Stomach smooth muscle (tissue), 2 donors: Measurements from ENCODE around the gene KCNC4.

Experiments used
- H3K27ac ChIP-seq: one replicate; pipeline ENCODE4 v1.7.0; 2013; ENCODE audit warnings: mild to moderate bottlenecking, low read length, inconsistent platforms
- H3K27me3 ChIP-seq, 2 donors: one replicate each; pipeline ENCODE4 v1.7.0; 2013; ENCODE audit warnings: low read length in 2 of 2; ENCODE audit not compliant: insufficient read depth in 2 of 2, control insufficient read depth in 1 of 2
- H3K36me3 ChIP-seq, 2 donors: one replicate each; pipeline ENCODE4 v1.7.0; 2013; ENCODE audit warnings: low read length in 2 of 2; ENCODE audit not compliant: control insufficient read depth in 2 of 2, insufficient read depth in 2 of 2
- H3K4me1 ChIP-seq: one replicate; pipeline ENCODE4 v1.7.0; 2013; ENCODE audit warnings: low read length; ENCODE audit not compliant: control insufficient read depth, insufficient read depth
- H3K4me3 ChIP-seq, 2 donors: one replicate each; pipeline ENCODE4 v1.7.0; 2013; ENCODE audit warnings: low read length in 2 of 2
- H3K9ac ChIP-seq, 2 donors: one replicate each; pipeline ENCODE4 v1.7.0; 2013; ENCODE audit warnings: low read length in 2 of 2, mild to moderate bottlenecking in 1 of 2
- H3K9me3 ChIP-seq, 2 donors: one replicate each; pipeline ENCODE4 v1.7.0; 2013; ENCODE audit warnings: low read length in 2 of 2; ENCODE audit not compliant: control insufficient read depth in 2 of 2
- donor health status: healthy.
- donor health status: Pancreatic carcinoma.

KCNC4 gene

DNA sequence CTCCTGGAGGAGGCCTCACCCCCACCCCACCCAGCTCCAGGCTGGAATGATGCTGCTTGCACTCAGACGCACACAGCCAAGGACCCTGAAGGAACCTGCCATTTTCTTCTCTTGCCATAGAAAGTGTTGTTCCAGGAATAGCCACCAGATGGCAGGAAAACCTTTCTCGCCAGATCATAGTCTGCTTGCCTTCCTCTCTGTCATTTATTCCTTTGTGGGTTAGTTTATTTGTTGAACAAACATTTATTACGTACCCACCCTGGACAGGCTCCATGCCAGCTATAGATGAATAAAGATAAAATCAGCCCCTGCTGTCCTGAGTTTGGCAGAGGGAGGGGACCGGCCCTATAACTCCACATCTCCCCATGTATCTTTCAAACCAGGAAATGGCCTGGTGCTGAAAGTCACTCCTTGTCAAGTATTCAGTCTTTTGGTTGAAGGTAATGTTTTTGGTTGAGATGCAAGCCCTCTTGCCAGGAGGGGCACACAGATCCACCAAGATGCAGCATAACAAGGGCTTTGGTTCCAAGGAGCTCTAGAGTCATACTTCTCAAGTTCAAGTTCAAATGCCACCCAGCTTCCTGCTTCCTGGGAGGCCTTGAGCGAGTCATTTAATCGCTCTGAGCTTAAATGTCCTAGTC, 7.0 kb upstream of the KCNC4 start:
- Histone ChIP-seq H3K4me1 (no peaks in the 10 kb centered on the region), H3K27me3 (no peaks in the 10 kb centered on the region), H3K36me3 (no peaks in the 10 kb centered on the region), H3K9ac (peak overlapping the region in 1 of 2 donors; percentile 21), H3K4me3 (no peak overlapping the region), H3K9me3 (no peaks in the 10 kb centered on the region), H3K27ac (no peak overlapping the region)

DNA sequence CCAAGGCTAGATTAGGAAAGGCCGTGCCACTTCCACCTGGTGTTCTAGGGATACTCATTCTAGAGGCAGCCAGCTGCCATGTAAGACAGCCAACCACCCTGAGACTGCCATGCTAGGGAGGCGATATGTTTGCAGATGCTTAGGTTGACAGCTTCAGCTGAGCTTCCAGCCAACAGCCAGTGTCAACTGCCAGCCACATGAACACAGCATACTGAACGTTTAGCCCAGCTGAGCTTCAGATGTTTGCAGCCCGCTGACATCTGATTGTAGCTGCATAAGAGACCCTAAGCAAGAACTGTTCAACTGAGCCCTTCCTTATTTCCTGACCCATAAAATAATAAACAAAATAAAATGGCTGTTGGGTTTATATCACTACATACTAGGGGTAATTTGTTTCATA, 5.0 kb upstream of the KCNC4 start:
- Histone ChIP-seq H3K4me3 (no peak overlapping the region), H3K9ac (no peak overlapping the region), H3K4me1 (peaks cover 6% of the 10 kb centered on the region), H3K36me3 (no peaks in the 10 kb centered on the region), H3K27me3 (no peaks in the 10 kb centered on the region), H3K9me3 (no peaks in the 10 kb centered on the region), H3K27ac (no peak overlapping the region)

DNA sequence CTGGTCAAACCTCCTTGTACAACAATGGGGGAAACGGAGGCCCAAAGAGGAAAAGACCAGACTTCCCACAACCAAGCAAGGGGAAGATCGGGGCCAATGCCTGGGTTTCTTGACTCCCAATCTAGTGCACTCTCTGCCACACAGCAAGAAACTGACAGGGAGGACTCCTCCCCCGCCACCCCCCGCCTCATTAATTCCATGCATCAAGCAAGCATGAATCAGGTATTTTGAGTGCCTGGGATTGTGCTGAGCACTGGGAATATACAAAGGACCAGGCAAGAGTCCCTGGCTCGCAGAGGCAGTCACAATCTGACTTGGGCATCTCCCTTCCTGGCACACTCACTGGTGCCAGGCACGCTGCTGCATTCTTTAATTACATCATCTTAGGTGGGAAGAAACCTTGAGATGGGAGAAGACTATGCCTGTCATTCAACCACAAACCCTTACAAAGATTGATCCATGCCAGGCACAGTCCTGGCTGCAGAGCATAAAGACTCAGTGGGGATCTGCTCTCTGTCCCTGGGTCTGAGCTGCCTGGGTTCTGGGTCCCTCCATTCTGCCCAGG, 4.4 kb upstream of the KCNC4 start:
- no peaks in the 10 kb centered on the region for H3K27me3 ChIP-seq
- H3K36me3 ChIP-seq = no peaks in the 10 kb centered on the region
- no peak overlapping the region for H3K4me3 ChIP-seq
- no peak overlapping the region for H3K9ac ChIP-seq
- H3K27ac ChIP-seq = no peak overlapping the region
- no peaks in the 10 kb centered on the region for H3K9me3 ChIP-seq
- H3K4me1 ChIP-seq = peaks cover 7% of the 10 kb centered on the region

DNA sequence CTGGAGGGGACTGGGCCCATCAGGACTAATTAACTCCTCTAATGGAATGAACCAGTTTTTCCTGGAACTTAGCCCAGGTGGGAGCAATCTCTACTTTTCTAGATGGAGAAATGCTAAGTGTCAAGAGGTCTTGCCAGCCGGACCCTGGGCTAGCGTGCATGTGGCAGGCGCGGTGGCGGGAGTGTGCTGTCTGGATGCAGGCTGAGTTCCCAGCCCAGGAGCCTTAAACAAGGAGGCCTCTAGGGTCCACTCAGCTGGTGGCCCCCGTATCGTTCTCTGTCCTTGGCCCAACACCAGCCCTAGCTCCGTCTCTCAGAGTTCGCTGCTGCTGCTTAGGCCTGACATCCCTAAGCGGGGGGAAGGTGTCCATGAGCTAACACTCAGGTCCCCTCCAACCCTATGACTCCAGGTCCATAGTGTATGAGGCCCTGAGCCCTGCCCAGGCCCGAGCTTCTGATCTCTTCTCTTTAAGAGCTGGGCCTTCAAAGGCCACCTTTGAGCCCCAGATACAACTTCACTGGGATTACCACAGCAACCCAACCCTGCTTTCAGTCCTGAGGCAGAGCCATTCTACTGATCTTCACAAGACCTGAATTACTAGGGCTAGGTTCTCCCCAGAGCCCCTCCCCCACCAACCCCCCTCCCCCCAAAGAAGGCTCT, 3.7 kb upstream of the KCNC4 start:
- no peak overlapping the region for H3K9ac ChIP-seq
- no peaks in the 10 kb centered on the region for H3K36me3 ChIP-seq
- H3K9me3 ChIP-seq = no peaks in the 10 kb centered on the region
- H3K4me1 ChIP-seq = peaks cover 14% of the 10 kb centered on the region
- H3K4me3 ChIP-seq = no peak overlapping the region
- no peak overlapping the region for H3K27ac ChIP-seq
- peaks cover 0 to 1% of the 10 kb centered on the region in 2 donors for H3K27me3 ChIP-seq

DNA sequence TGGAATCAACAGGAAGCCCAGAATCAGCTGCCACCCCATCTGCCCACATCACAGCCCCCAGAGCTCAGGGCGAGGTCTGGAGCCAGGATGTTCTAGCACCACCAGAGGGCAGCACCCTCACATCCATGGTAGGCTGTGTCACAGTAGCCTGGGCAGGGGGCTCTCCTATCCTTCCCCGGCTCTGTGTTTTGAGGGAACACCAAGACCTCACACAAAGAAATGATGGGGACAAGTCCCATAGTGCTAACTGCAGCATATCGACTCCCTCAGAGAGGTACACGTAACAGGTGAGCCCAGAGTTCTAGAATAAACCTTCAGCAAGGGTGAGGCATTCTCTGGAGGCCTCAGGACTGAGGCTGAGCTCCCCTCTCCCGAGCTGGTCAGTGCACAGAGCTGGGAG, 2.3 kb upstream of the KCNC4 start:
- no peak overlapping the region for H3K27ac ChIP-seq
- no peaks in the 10 kb centered on the region for H3K36me3 ChIP-seq
- peaks cover 0 to 7% of the 10 kb centered on the region in 2 donors for H3K27me3 ChIP-seq
- peaks cover 28% of the 10 kb centered on the region for H3K4me1 ChIP-seq
- no peak overlapping the region for H3K9ac ChIP-seq
- H3K4me3 ChIP-seq = no peak overlapping the region
- H3K9me3 ChIP-seq = no peaks in the 10 kb centered on the region

DNA sequence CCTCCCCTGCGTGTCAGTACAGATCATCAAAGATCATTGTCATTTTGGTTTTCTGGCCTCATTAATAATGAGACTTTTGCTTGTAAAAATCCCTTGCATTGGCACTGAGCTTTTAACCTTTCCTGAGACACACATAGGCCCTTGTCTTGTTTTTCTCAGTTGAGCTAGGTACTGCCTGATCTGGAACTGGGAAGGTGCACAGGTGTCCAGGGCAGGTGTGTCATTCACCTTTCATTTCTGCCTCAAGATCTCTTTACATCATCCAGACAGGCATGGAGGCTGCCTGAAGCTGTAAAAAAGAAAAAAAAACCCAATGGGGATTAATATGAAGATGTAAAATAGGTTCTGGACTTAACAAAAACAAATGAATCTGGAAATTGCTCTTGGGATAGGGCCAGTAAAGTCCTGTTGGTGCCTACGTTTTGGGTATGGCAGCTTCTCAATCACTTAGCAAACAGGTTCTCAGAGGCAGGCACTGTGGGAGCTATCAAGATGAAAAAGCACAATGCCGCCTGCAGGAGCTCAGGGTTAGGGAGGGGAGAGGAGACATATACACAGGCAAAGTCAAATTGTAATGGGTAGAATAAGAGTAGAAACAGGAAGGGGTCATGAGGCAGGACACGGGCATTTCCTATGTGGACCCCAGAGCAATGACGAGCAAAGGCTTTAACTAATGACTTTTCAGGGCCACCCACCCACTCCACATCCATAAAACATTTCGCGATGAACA, 1.0 kb upstream of the KCNC4 start:
- no peaks in the 10 kb centered on the region for H3K9me3 ChIP-seq
- no peaks in the 10 kb centered on the region for H3K36me3 ChIP-seq
- H3K27ac ChIP-seq = peak overlapping the region; percentile 66
- H3K9ac ChIP-seq = peak overlapping the region; percentile 69 to 76
- peak overlapping the region; percentile 75 to 80 for H3K4me3 ChIP-seq
- peaks cover 0 to 7% of the 10 kb centered on the region in 2 donors for H3K27me3 ChIP-seq
- peaks cover 33% of the 10 kb centered on the region for H3K4me1 ChIP-seq

DNA sequence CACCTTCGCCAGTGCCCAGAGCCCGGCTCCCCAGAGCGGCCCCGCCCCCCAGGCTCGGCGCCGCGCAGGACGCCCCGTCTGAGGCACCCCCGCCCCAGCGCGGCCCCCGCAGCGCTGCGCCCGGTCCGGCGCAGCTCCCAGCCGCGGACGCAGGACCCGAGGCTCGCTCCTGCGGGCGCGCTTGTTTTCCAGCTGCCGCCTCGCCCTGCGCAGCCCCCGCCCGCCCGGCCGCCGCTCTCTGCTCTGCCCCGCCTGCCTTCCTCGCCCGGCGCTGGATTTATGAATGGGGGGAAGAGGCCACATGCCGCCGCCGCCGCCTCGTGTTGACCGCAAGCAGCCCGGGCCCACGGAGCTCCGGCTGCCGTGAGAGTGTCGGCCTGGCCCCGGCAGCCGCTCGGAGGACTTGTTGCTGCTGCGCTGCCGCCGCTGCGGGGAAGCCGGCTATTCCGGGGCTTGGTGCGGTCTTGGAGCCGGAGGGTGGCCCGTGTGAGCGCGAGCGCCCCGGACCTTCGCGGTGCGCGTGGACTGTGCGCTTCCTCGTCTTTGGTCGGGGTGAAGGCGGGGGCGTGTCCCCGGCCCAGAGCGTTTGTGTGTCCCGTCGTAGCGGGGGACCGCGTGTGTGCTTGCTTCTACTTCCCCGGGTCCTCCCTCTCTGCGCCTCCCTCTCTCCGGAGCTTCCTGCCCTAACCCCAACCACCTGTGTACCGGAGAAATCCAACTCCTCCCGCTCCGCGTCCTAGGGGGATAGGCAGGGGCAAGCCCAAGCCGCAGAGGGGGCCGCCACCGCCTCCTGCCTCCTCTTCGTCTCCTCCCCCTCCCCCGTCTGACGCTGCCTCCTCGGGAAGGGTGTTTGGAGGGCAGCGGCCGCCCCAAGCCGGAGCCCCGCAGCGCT, 736 bp downstream of the KCNC4 start:
- no peaks in the 10 kb centered on the region for H3K36me3 ChIP-seq
- H3K4me3 ChIP-seq = peak overlapping the region; percentile 49 to 80
- H3K4me1 ChIP-seq = peaks cover 39% of the 10 kb centered on the region
- H3K9ac ChIP-seq = peak overlapping the region in 1 of 2 donors; percentile 31
- peaks cover 0 to 7% of the 10 kb centered on the region in 2 donors for H3K27me3 ChIP-seq
- no peaks in the 10 kb centered on the region for H3K9me3 ChIP-seq
- no peak overlapping the region for H3K27ac ChIP-seq

DNA sequence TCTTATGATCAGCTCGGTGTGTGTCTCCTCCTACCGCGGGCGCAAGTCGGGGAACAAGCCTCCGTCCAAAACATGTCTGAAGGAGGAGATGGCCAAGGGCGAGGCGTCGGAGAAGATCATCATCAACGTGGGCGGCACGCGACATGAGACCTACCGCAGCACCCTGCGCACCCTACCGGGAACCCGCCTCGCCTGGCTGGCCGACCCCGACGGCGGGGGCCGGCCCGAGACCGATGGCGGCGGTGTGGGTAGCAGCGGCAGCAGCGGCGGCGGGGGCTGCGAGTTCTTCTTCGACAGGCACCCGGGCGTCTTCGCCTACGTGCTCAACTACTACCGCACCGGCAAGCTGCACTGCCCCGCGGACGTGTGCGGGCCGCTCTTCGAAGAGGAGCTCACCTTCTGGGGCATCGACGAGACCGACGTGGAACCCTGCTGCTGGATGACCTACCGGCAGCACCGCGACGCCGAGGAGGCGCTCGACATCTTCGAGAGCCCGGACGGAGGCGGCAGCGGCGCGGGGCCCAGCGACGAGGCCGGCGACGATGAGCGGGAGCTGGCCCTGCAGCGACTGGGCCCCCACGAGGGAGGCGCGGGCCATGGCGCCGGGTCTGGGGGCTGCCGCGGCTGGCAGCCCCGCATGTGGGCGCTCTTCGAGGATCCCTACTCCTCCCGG, 1.5 kb downstream of the KCNC4 start:
- H3K9me3 ChIP-seq = no peaks in the 10 kb centered on the region
- H3K4me3 ChIP-seq = peak overlapping the region; percentile 49 to 80
- H3K27ac ChIP-seq = no peak overlapping the region
- H3K9ac ChIP-seq = no peak overlapping the region
- peaks cover 0 to 7% of the 10 kb centered on the region in 2 donors for H3K27me3 ChIP-seq
- H3K36me3 ChIP-seq = no peaks in the 10 kb centered on the region
- H3K4me1 ChIP-seq = peaks cover 39% of the 10 kb centered on the region

DNA sequence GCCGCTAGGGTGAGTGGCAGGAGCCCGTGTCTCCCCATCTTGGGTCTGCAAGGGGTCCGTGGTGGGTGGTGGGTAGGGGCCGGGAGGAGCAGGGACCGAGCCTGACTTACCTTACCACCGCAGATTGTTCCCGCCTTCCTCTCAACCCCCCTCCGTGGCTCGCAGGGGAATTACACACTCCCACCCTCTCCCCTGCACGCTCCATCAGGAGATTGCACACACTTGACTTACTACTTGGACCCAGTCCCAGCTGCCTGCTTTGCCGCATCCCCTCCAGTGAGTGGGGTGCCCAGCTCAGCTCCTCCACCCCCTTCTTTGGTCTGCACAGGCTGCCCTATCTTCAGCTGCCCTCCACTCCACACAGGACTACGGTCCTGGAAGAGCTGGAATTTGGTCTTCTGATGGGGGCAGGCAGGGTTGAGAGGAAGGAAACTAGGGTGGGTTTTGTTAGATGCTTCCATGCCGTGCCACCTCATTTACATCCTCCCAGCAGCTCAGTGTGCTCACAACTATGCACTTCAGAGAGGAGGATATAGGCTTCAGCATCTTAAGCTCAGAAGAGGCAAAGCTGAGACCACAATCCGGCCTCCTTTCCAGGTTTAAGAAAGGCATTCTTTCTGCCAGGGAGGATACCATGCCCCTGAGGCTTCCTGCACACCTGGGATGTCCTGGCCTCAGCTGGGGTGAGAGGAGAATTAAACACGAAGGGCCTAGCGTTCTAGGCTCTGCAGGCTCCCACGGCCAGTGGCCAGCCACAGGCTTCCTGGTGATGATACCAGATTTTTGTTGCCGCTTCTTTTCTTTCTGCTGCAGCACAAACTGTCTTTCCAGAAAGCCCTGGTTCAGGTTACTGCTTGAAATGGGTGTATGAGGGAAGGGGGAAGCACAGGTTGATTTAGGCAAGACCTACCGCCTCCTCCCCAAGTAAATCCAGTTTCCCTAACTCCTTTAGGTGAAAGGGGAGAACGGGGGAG, 2.3 kb downstream of the KCNC4 start:
- peaks cover 0 to 7% of the 10 kb centered on the region in 2 donors for H3K27me3 ChIP-seq
- H3K27ac ChIP-seq = no peak overlapping the region
- H3K4me3 ChIP-seq = peak overlapping the region in 1 of 2 donors; percentile 80
- no peaks in the 10 kb centered on the region for H3K9me3 ChIP-seq
- H3K9ac ChIP-seq = no peak overlapping the region
- H3K36me3 ChIP-seq = no peaks in the 10 kb centered on the region
- H3K4me1 ChIP-seq = peaks cover 39% of the 10 kb centered on the region
